ENCODE data around the gene BCOR. TPM values are rescaled to one million over a fixed set of nuclear protein-coding genes. Genes with fewer than 3 reads are reported as not detected.

Gene BCOR
- total RNA-seq, 3 donors from 2014 or later, result 11.7 to 28.1 (median 27.9) TPM

GRCh38 chrX:40086569-40087335 is 11.0 kb downstream of the BCOR start:
- H3K27ac ChIP-seq, result peak overlapping the region; percentile 72 to 78
- no peaks in the 10 kb centered on the region for H3K4me1 ChIP-seq
- no peaks in the 10 kb centered on the region for H3K9me3 ChIP-seq
- DNase-seq (ENCODE audit: low spot score in 2 of 2), result no peak
- peaks cover 0 to 88% of the 10 kb centered on the region in 2 donors for H3K27me3 ChIP-seq
- intact Hi-C loops (cut with DNase I; ENCODE audit: low total_unique reads), result no loop called here
- TF ChIP-seq POLR2A (IDR thresholded peaks at IDR 0.05) (no peak), POLR2AphosphoS5 (IDR thresholded peaks at IDR 0.05) (no peak), CTCF (IDR thresholded peaks at IDR 0.05) (no peak)
- no peak overlapping the region for H3K4me3 ChIP-seq
- H3K36me3 ChIP-seq, result no peaks in the 10 kb centered on the region

GRCh38 chrX:40085714-40086113 is 12.0 kb downstream of the BCOR start:
- TF ChIP-seq POLR2AphosphoS5 (IDR thresholded peaks at IDR 0.05), result no peak
- TF ChIP-seq POLR2A (IDR thresholded peaks at IDR 0.05), result no peak
- DNase-seq (ENCODE audit: low spot score in 2 of 2), result no peak

GRCh38 chrX:40085102-40085551 is 12.6 kb downstream of the BCOR start:
- intact Hi-C loops (cut with DNase I; ENCODE audit: low total_unique reads), result no loop called here
- Histone ChIP-seq H3K4me3 (no peak overlapping the region), H3K9me3 (no peaks in the 10 kb centered on the region), H3K27me3 (peaks cover 0 to 81% of the 10 kb centered on the region in 2 donors), H3K27ac (peak overlapping the region; percentile 72 to 78), H3K36me3 (no peaks in the 10 kb centered on the region), H3K4me1 (no peaks in the 10 kb centered on the region)
- DNase-seq (ENCODE audit: low spot score in 2 of 2), result no peak
- TF ChIP-seq POLR2A (IDR thresholded peaks at IDR 0.05), result no peak
- no peak for TF ChIP-seq CTCF (IDR thresholded peaks at IDR 0.05)
- no peak for TF ChIP-seq POLR2AphosphoS5 (IDR thresholded peaks at IDR 0.05)

More at GRCh38 chrX:40085714-40086113, 12.0 kb downstream of the BCOR start:
- Histone ChIP-seq H3K4me1 (no peaks in the 10 kb centered on the region), H3K4me3 (no peak overlapping the region), H3K27me3 (peaks cover 0 to 83% of the 10 kb centered on the region in 2 donors), H3K36me3 (no peaks in the 10 kb centered on the region), H3K27ac (peak overlapping the region; percentile 72 to 78), H3K9me3 (no peaks in the 10 kb centered on the region)
- intact Hi-C loops (cut with DNase I; ENCODE audit: low total_unique reads), result no loop called here

GRCh38 chrX:40084471-40085101 is 13.2 kb downstream of the BCOR start:
- no peaks in the 10 kb centered on the region for H3K4me1 ChIP-seq
- H3K4me3 ChIP-seq, result peak overlapping the region in 1 of 3 donors; percentile 63
- peaks cover 0 to 78% of the 10 kb centered on the region in 2 donors for H3K27me3 ChIP-seq
- no peaks in the 10 kb centered on the region for H3K9me3 ChIP-seq
- TF ChIP-seq POLR2A (IDR thresholded peaks at IDR 0.05) (no peak), POLR2AphosphoS5 (IDR thresholded peaks at IDR 0.05) (no peak), CTCF (IDR thresholded peaks at IDR 0.05) (no peak)
- intact Hi-C loops (cut with DNase I; ENCODE audit: low total_unique reads), result no loop called here
- H3K27ac ChIP-seq, result no peak overlapping the region
- DNase-seq (ENCODE audit: low spot score in 2 of 2), result no peak
- no peaks in the 10 kb centered on the region for H3K36me3 ChIP-seq

- Histone ChIP-seq H3K4me3 (peak overlapping the region; percentile 32 to 63 (median 47)), H3K36me3 (no peaks in the 10 kb centered on the region), H3K27ac (no peak overlapping the region), H3K27me3 (peaks cover 0 to 82% of the 10 kb centered on the region in 2 donors), H3K9me3 (no peaks in the 10 kb centered on the region), H3K4me1 (no peaks in the 10 kb centered on the region)
- no peak for DNase-seq (ENCODE audit: low spot score in 2 of 2)
- intact Hi-C loops (cut with DNase I; ENCODE audit: low total_unique reads), result loop anchor here (1.0 kb wide), 1 partner anchor 81 kb away; no protein-coding TSS in a partner anchor
- no peak for TF ChIP-seq POLR2AphosphoS5 (IDR thresholded peaks at IDR 0.05)
- TF ChIP-seq CTCF (IDR thresholded peaks at IDR 0.05), result no peak
- TF ChIP-seq POLR2A (IDR thresholded peaks at IDR 0.05), result no peak
Observed at GRCh38 chrX:40083979-40084359, 13.8 kb downstream of the BCOR start.

All from breast epithelium (tissue), 4 donors.